H1 (cell line): ENCODE data around the gene AKAP8. TPM values are rescaled to one million over a fixed set of nuclear protein-coding genes. Genes with fewer than 3 reads are reported as not detected.

Source experiments
- CTCF ChIA-PET: fragments of 300-600 bp; sonication (Branson Sonifier 250); formaldehyde crosslinking; loops from one replicate; lab custom pipeline; 2021; ENCODE audit not compliant: partially characterized antibody; lab: Charles Lee
- POLR2A ChIA-PET: fragments of 300-600 bp; sonication (Branson Sonifier 250); formaldehyde crosslinking; loops from one replicate; lab custom pipeline; 2021; ENCODE audit warnings: inconsistent platforms; ENCODE audit not compliant: partially characterized antibody; lab: Charles Lee
- DNase-seq, 2 experiments: peaks; one replicate each; pipeline versions ENCODE4 v3.0.0 to v3.0.0-alpha.2; 2010 to 2022; ENCODE audit warnings: low spot score in 2 of 2, low read depth in 1 of 2, mixed read lengths in 1 of 2
- FAIRE-seq: peaks from 2 replicates; lab custom pipeline; 2011; peaks lifted over from hg19 to GRCh38; lab: Jason Lieb, UNC
- H2AFZ ChIP-seq: 2 replicates; pipeline ENCODE4 v1.8.1; 2012; ENCODE audit warnings: low read length, inconsistent platforms
- H2AK5ac ChIP-seq: 2 replicates; pipeline ENCODE4 v1.6.1; 2013; ENCODE audit warnings: low read depth, low read length
- H2BK120ac ChIP-seq: replicated peaks from 2 replicates; pipeline ENCODE3; 2013; ENCODE audit warnings: low read depth, low read length, inconsistent platforms
- H2BK12ac ChIP-seq: 2 replicates; pipeline ENCODE4 v1.6.1; 2013; ENCODE audit warnings: low read depth, low read length
- H2BK15ac ChIP-seq: 2 replicates; pipeline ENCODE4 v1.6.1; 2013; ENCODE audit warnings: low read length
- H2BK20ac ChIP-seq: 2 replicates; pipeline ENCODE4 v1.6.1; 2013; ENCODE audit warnings: low read length
- H2BK5ac ChIP-seq: 2 replicates; pipeline ENCODE4 v1.6.1; 2013; ENCODE audit warnings: low read depth, low read length
- H3K14ac ChIP-seq: 2 replicates; pipeline ENCODE4 v1.6.1; 2013; ENCODE audit warnings: inconsistent platforms; ENCODE audit not compliant: insufficient read length
- H3K18ac ChIP-seq: 2 replicates; pipeline ENCODE4 v1.6.1; 2013; ENCODE audit warnings: low read length; ENCODE audit errors: extremely low read depth
- H3K23ac ChIP-seq: 2 replicates; pipeline ENCODE4 v1.6.1; 2013; ENCODE audit warnings: inconsistent platforms; ENCODE audit not compliant: insufficient read length
- H3K23me2 ChIP-seq: 2 replicates; pipeline ENCODE4 v1.6.1; 2013; ENCODE audit warnings: low read depth, low read length
- H3K27ac ChIP-seq: 2 replicates; pipeline ENCODE4 v1.6.1; 2011; ENCODE audit warnings: low read depth, low read length, inconsistent platforms
- H3K27me3 ChIP-seq, 4 experiments: replicated peaks in 1 of 4; 1 replicate in 1 of 4; 2 replicates in 3 of 4; pipeline versions ENCODE4 v1.6.1 to v1.8.1; 2011 to 2013; ENCODE audit warnings: low read length in 3 of 4, mild to moderate bottlenecking in 3 of 4, inconsistent platforms in 2 of 4, mixed read lengths in 2 of 4, moderate library complexity in 1 of 4; ENCODE audit not compliant: control insufficient read depth in 3 of 4, insufficient read depth in 3 of 4; ENCODE audit errors: extremely low read depth in 1 of 4
- H3K36me3 ChIP-seq, 4 experiments: 2 replicates each; pipeline versions ENCODE4 v1.6.1 to v1.8.1; 2011 to 2013; ENCODE audit warnings: mild to moderate bottlenecking in 4 of 4, low read length in 3 of 4, moderate library complexity in 2 of 4, control low read depth in 1 of 4, inconsistent platforms in 1 of 4; ENCODE audit not compliant: insufficient read depth in 4 of 4, control insufficient read depth in 2 of 4
- H3K4ac ChIP-seq: replicated peaks from 2 replicates; pipeline ENCODE3; 2013; ENCODE audit warnings: low read length, low read depth, mixed read lengths, inconsistent platforms; ENCODE audit not compliant: insufficient read length
- H3K4me1 ChIP-seq, 4 experiments: replicated peaks in 1 of 4; 1 replicate in 1 of 4; 2 replicates in 3 of 4; pipeline versions ENCODE4 v1.6.1 to v1.8.1; 2011 to 2013; ENCODE audit warnings: low read length in 3 of 4, inconsistent platforms in 2 of 4, mixed read lengths in 1 of 4; ENCODE audit not compliant: insufficient read depth in 4 of 4, control insufficient read depth in 3 of 4
- H3K4me2 ChIP-seq, 2 experiments: 2 replicates each; pipeline versions ENCODE4 v1.6.1 to v1.8.1; 2011 to 2013; ENCODE audit warnings: low read depth in 2 of 2, low read length in 2 of 2, control low read depth in 1 of 2, inconsistent platforms in 1 of 2, mild to moderate bottlenecking in 1 of 2; ENCODE audit not compliant: insufficient read depth in 1 of 2
- H3K4me3 ChIP-seq, 4 experiments: fragments of 200-600, 300-600 bp in 1 of 4; sonication (generic), shearing (Covaris generic), sonication (Bioruptor Twin) in 1 of 4; 2 replicates each; pipeline versions ENCODE4 v1.5.1 to v1.8.1; 2011 to 2016; ENCODE audit warnings: low read length in 4 of 4, low read depth in 3 of 4, control low read depth in 2 of 4, inconsistent platforms in 2 of 4, mild to moderate bottlenecking in 2 of 4, mixed read lengths in 1 of 4, moderate library complexity in 1 of 4; ENCODE audit not compliant: insufficient read depth in 2 of 4; ENCODE audit errors: extremely low read depth in 1 of 4
- H3K56ac ChIP-seq: replicated peaks from 2 replicates; pipeline ENCODE3; 2013; ENCODE audit warnings: low read depth, mild to moderate bottlenecking, mixed read lengths, low read length, inconsistent platforms; ENCODE audit not compliant: insufficient read length
- H3K79me1 ChIP-seq: 2 replicates; pipeline ENCODE4 v1.6.1; 2013; ENCODE audit warnings: low read depth, low read length, control low read depth
- H3K79me2 ChIP-seq, 2 experiments: 2 replicates each; pipeline versions ENCODE4 v1.6.1 to v1.8.1; 2012 to 2013; ENCODE audit warnings: low read length in 2 of 2, mild to moderate bottlenecking in 2 of 2, inconsistent platforms in 1 of 2; ENCODE audit not compliant: insufficient read depth in 2 of 2, control insufficient read depth in 1 of 2
- H3K9ac ChIP-seq, 4 experiments: replicated peaks in 1 of 4; 1 replicate in 1 of 4; 2 replicates in 3 of 4; pipeline versions ENCODE4 v1.6.1 to v1.8.1; 2011 to 2013; ENCODE audit warnings: low read depth in 3 of 4, low read length in 3 of 4, control low read depth in 2 of 4, mild to moderate bottlenecking in 2 of 4, moderate library complexity in 2 of 4, inconsistent platforms in 1 of 4; ENCODE audit errors: extremely low read depth in 1 of 4
- H3K9me3 ChIP-seq, 2 experiments: 2 replicates each; pipeline versions ENCODE4 v1.6.1 to v1.8.1; 2012 to 2013; ENCODE audit warnings: mild to moderate bottlenecking in 2 of 2, moderate library complexity in 2 of 2, control low read depth in 1 of 2, inconsistent platforms in 1 of 2, low read depth in 1 of 2, low read length in 1 of 2, mixed read lengths in 1 of 2; ENCODE audit not compliant: insufficient read depth in 2 of 2
- H4K20me1 ChIP-seq, 2 experiments: replicated peaks in 1 of 2; 2 replicates each; pipeline versions ENCODE3 to v1.8.1; 2011 to 2013; ENCODE audit warnings: inconsistent platforms in 2 of 2, low read length in 2 of 2, mild to moderate bottlenecking in 1 of 2; ENCODE audit not compliant: insufficient read depth in 2 of 2, control insufficient read depth in 1 of 2
- H4K5ac ChIP-seq: 2 replicates; pipeline ENCODE4 v1.6.1; 2013; ENCODE audit warnings: low read length, low read depth, mixed read lengths, inconsistent platforms; ENCODE audit not compliant: insufficient read length
- H4K8ac ChIP-seq: 2 replicates; pipeline ENCODE4 v1.8.0; 2013; ENCODE audit warnings: mild to moderate bottlenecking, moderate library complexity, low read length, inconsistent platforms; ENCODE audit not compliant: insufficient read depth; ENCODE audit errors: extremely low read depth
- H4K91ac ChIP-seq: replicated peaks from 2 replicates; pipeline ENCODE3; 2013; ENCODE audit warnings: low read length, mixed read lengths, inconsistent platforms; ENCODE audit not compliant: insufficient read length
- RAD21 ChIP-seq, 2 experiments: IDR thresholded peaks in 1 of 2; conservative IDR thresholded peaks in 1 of 2; 2 replicates each; pipeline ENCODE4 v1.6.1; 2011; ENCODE audit warnings: low read depth in 2 of 2, low read length in 2 of 2, improper control_type of control experiment in 1 of 2, inconsistent platforms in 1 of 2, mild to moderate bottlenecking in 1 of 2, moderate library complexity in 1 of 2
- WGBS, 2 experiments: shearing (Covaris generic) in 1 of 2; methylation state at CpG; one replicate each; pipeline versions ENCODE4 v1.1.6 to v1.1.7; 2013 to 2015; ENCODE audit warnings: low lambda C conversion rate in 2 of 2, mixed read lengths in 2 of 2, inconsistent platforms in 1 of 2, low coverage in 1 of 2, missing lambda C conversion rate in 1 of 2; ENCODE audit not compliant: insufficient replicate concordance in 2 of 2, insufficient coverage in 1 of 2, insufficient read length in 1 of 2; ENCODE audit errors: extremely low coverage in 1 of 2, missing lambda C conversion rate in 1 of 2; 5-methylcytosine and 5-hydroxymethylcytosine counted together
- polyA plus RNA-seq, 7 experiments: library from polyadenylated mRNA; depleted of rRNA in 3 of 7; stranded (reverse) in 5 of 7; unstranded in 2 of 7; fragments of >200 nt in 5 of 7; fragments of 200-250 nt in 2 of 7; gene quantifications; 1 replicate in 5 of 7; 2 replicates in 1 of 7; 4 replicates in 1 of 7; pipeline versions ENCODE4 v1.2.1 to v1.2.3, GENCODE V29; 2011 to 2013; ENCODE audit warnings: missing spikeins in 2 of 7, mixed read lengths in 2 of 7
- total RNA-seq: library from RNA; stranded (reverse); fragmentation: NEBNext Ultra II Directional; extraction: Animal tissue kit (Norgen Biotek cat#: 25700); gene quantifications from 2 replicates; pipeline ENCODE4 v1.2.1, GENCODE V29; 2021
- TF ChIP-seq, protein P1 (sequence below): IDR thresholded peaks from 2 replicates; pipeline ENCODE4 v1.6.1; 2011; ENCODE audit warnings: low read length, improper control_type of control experiment

The AKAP8 gene
- total and polyA plus RNA-seq, 2 of the 8 experiments (the other 6 are each of a cell fraction or from before 2014, with no cell fraction given), result 17.0 to 41.0 TPM

GRCh38 chr19:15373644-15374043 lies 5.9 kb downstream of the AKAP8 start:
- Histone ChIP-seq H2AFZ (no peak overlapping the region), H3K79me2 (peaks cover 33 to 64% of the 10 kb centered on the region in 2 experiments), H2BK20ac (no peak overlapping the region), H2BK5ac (no peak overlapping the region), H3K79me1 (peaks cover 24% of the 10 kb centered on the region), H4K5ac (no peak overlapping the region), H4K91ac (no peak overlapping the region), H3K9me3 (no peaks in the 10 kb centered on the region), H3K27me3 (no peaks in the 10 kb centered on the region), H3K18ac (no peak overlapping the region), H4K20me1 (peaks cover 11 to 38% of the 10 kb centered on the region in 2 experiments), H3K4me3 (no peak overlapping the region), H3K36me3 (peaks cover 14 to 49% (median 32%) of the 10 kb centered on the region in 4 experiments), H2AK5ac (no peak overlapping the region), H3K14ac (no peak overlapping the region), H2BK15ac (no peak overlapping the region), H3K9ac (no peak overlapping the region), H3K56ac (no peak overlapping the region), H2BK12ac (no peak overlapping the region), H3K4ac (no peak overlapping the region), H4K8ac (peak overlapping the region; percentile 60; the same call in 1 of the 2 replicates), H2BK120ac (no peak overlapping the region), H3K4me1 (peaks cover 0 to 5% (median 5%) of the 10 kb centered on the region in 4 experiments; a peak in 6 of 7 replicates), H3K27ac (no peak overlapping the region), H3K23me2 (peaks cover 8% of the 10 kb centered on the region), H3K4me2 (no peak overlapping the region), H3K23ac (no peak overlapping the region)
- no peak for DNase-seq
- CTCF ChIA-PET, result interaction anchor here (0.6 kb wide), 1 partner anchor 69 kb away, joined by 3 read pairs; no protein-coding TSS in a partner anchor
- no peak for FAIRE-seq
- POLR2A ChIA-PET, result interaction anchor here (1.1 kb wide), 1 partner anchor 14 kb away, joined by 4 read pairs; no protein-coding TSS in a partner anchor
- WGBS, 2 experiments, result 93% methylated on average over 22 of the region's 22 CpGs; no CpG with 5 or more reads in 1 of the 2 experiments
- TF ChIP-seq RAD21 (IDR thresholded peaks at IDR 0.05 in 1 of 2, conservative IDR thresholded peaks at IDR 0.05 in 1 of 2; ENCODE audit: low read depth in 2 of 2, low read length in 2 of 2), result no peak
- TF ChIP-seq, protein P1, sequence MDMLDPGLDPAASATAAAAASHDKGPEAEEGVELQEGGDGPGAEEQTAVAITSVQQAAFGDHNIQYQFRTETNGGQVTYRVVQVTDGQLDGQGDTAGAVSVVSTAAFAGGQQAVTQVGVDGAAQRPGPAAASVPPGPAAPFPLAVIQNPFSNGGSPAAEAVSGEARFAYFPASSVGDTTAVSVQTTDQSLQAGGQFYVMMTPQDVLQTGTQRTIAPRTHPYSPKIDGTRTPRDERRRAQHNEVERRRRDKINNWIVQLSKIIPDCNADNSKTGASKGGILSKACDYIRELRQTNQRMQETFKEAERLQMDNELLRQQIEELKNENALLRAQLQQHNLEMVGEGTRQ, result no peak
